ENCODE data around the gene RXFP4. TPM values are rescaled to one million over a fixed set of nuclear protein-coding genes. Genes with fewer than 3 reads are reported as not detected.
"Not testable (repeated sequence)": the region's sequence is repeated elsewhere in the genome, so short reads cannot be mapped to it uniquely, and the experiment has no call there.

Gene RXFP4
- total RNA-seq, 2 donors from 2014 or later = not detected

DNA sequence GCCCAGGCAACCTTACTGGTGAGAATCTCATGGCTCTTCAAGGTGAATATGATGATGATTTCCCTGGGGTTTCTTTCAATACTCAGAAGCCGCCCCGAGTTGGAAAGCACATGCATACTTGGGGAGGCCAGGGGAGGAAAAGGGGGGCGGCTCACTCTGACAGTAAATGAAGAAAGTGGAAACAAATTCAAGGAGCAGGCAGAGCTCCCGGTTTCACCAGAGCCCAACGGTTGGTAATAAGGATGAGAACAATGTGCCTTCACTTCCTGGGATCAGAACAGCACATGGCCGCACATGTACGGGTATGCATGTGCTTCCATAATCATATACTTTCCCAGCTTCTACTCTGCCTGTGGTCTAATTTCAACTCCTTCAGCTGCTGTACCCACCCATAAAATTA is 40.7 kb downstream of the RXFP4 start:
- TF ChIP-seq POLR2AphosphoS5 (IDR thresholded peaks at IDR 0.05) (no peak), POLR2A (IDR thresholded peaks at IDR 0.05) (no peak)
- TF ChIP-seq, protein P1, sequence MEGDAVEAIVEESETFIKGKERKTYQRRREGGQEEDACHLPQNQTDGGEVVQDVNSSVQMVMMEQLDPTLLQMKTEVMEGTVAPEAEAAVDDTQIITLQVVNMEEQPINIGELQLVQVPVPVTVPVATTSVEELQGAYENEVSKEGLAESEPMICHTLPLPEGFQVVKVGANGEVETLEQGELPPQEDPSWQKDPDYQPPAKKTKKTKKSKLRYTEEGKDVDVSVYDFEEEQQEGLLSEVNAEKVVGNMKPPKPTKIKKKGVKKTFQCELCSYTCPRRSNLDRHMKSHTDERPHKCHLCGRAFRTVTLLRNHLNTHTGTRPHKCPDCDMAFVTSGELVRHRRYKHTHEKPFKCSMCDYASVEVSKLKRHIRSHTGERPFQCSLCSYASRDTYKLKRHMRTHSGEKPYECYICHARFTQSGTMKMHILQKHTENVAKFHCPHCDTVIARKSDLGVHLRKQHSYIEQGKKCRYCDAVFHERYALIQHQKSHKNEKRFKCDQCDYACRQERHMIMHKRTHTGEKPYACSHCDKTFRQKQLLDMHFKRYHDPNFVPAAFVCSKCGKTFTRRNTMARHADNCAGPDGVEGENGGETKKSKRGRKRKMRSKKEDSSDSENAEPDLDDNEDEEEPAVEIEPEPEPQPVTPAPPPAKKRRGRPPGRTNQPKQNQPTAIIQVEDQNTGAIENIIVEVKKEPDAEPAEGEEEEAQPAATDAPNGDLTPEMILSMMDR (IDR thresholded peaks at IDR 0.05) = no peak

DNA sequence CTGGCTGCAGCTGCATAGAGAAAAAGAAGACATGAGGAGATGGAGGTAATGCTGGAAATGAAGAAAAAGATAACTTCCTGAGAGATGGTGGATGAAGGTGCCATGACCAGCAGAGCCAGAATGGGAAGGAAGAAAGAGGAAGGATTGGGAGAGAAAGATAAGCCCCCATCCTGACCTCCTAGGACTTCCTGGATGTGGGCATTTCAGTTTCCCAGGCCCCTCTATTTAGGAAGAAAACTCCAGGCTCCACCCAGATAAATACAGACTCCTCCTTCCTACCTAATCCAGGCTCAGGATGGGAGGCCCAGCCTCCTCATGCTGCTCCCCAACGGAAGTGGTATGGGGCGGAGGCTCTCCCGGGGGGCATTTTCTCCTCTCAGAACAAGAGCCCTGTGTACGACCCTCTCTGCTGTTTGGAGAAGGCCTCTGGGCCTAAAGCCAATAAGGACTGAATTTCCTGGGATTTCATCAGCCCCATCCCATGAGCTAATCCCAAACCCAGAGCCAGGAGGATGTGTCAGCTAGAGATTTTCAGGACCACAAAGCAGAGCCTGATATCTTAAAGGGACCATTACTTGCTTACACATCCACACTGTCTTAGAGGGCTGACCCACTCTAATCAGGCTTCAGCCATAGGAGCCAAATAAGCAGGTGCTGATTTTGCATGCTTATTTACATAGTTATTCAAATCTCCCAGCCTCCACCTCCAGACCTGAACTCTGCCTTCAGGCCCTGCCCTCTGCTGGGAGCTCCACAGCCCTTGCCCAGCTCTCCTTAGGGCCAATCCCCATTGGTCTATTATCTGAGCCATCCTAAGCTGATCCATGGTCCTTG is 42.0 kb downstream of the RXFP4 start:
- intact Hi-C loops (cut with DNase I) = no loop called here

More for the DNA sequence above, 40.7 kb downstream of the RXFP4 start:
- Histone ChIP-seq H3K27ac (no peak overlapping the region), H3K27me3 (replicated peaks; ENCODE audit: insufficient read depth) (no peaks in the 10 kb centered on the region), H3K4me1 (replicated peaks) (no peaks in the 10 kb centered on the region), H3K36me3 (no peaks in the 10 kb centered on the region), H3K4me3 (no peak overlapping the region), H3K9me3 (no peaks in the 10 kb centered on the region)
- 74% methylated on average over 7 of the region's 7 CpGs for WGBS
- DNase-seq (ENCODE audit: low spot score) = no peak
- intact Hi-C loops (cut with DNase I) = no loop called here

DNA sequence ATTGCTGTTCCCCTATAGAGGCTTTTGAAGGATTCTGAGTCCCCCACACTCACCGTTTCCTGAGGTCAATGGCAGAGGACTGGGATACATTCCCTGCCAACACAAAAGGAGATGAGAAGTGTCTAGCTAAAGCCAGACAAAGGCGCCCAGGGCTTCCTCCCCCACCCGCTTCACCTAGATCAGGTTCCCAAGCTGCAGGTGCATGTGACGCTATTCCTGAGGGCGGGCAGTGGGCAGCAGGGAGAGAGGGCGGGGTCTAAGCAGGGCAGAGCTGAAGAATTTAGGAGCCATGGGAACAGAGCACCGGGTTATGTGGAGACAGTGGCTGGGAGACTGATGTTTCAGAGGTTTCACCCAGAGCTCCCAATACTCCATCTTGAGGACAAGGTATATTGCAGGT is 42.9 kb downstream of the RXFP4 start:
- no peaks in the 10 kb centered on the region for H3K36me3 ChIP-seq
- H3K9me3 ChIP-seq = no peaks in the 10 kb centered on the region
- DNase-seq (ENCODE audit: low spot score) = no peak
- intact Hi-C loops (cut with DNase I) = no loop called here
- no peaks in the 10 kb centered on the region for H3K4me1 ChIP-seq (replicated peaks)
- TF ChIP-seq POLR2A (IDR thresholded peaks at IDR 0.05) (no peak), POLR2AphosphoS5 (IDR thresholded peaks at IDR 0.05) (no peak)
- TF ChIP-seq, protein P1 (IDR thresholded peaks at IDR 0.05) = no peak
- no peak overlapping the region for H3K4me3 ChIP-seq
- no peak overlapping the region for H3K27ac ChIP-seq
- H3K27me3 ChIP-seq (replicated peaks; ENCODE audit: insufficient read depth) = no peaks in the 10 kb centered on the region
- 51% methylated on average over 7 of the region's 7 CpGs for WGBS

More for the DNA sequence above, 42.0 kb downstream of the RXFP4 start:
- H3K27me3 ChIP-seq (replicated peaks; ENCODE audit: insufficient read depth) = no peaks in the 10 kb centered on the region
- no peak overlapping the region for H3K4me3 ChIP-seq
- 43% methylated on average over 4 of the region's 4 CpGs for WGBS
- no peaks in the 10 kb centered on the region for H3K4me1 ChIP-seq (replicated peaks)
- H3K36me3 ChIP-seq = no peaks in the 10 kb centered on the region
- no peaks in the 10 kb centered on the region for H3K9me3 ChIP-seq
- TF ChIP-seq POLR2AphosphoS5 (IDR thresholded peaks at IDR 0.05) = no peak
- DNase-seq (ENCODE audit: low spot score) = no peak
- H3K27ac ChIP-seq = no peak overlapping the region

DNA sequence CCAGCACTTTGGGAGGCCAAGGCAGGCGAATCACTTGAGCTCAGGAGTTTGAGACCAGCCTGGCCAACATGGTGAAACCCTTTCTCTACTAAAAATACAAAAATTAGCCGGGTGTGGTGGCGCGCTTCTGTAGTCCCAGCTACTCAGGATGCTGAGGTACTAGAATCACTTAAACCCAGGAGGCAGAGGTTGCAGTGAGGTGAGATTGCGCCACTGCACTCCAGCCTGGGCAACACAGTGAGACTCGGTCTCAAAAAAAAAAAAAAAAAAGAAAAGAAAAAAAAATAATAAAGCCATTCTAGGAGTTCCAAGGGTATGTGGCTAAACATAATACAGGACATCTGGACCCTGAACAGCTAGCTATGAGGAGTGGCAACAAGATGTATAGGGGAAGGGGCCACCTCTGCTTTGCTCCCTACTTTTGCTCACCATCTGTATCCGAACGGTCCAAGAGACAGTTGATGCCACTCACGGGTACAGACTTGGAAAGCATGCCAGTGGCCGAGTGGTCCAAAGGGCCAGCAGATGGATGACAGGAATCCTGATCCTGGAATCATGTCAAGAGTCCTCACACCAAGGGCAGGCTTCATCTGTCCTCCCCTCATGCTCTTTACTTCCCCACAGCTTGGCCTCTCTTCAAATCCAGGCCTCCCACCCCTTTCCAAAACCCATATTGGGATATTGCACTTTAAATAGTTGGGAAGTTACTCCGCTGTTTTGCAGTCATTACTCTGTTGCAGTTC is 43.6 kb downstream of the RXFP4 start:
- intact Hi-C loops (cut with DNase I); H3K27me3 ChIP-seq (replicated peaks; ENCODE audit: insufficient read depth): not testable (repeated sequence)
- WGBS = 85% methylated on average over 11 of the region's 11 CpGs

DNA sequence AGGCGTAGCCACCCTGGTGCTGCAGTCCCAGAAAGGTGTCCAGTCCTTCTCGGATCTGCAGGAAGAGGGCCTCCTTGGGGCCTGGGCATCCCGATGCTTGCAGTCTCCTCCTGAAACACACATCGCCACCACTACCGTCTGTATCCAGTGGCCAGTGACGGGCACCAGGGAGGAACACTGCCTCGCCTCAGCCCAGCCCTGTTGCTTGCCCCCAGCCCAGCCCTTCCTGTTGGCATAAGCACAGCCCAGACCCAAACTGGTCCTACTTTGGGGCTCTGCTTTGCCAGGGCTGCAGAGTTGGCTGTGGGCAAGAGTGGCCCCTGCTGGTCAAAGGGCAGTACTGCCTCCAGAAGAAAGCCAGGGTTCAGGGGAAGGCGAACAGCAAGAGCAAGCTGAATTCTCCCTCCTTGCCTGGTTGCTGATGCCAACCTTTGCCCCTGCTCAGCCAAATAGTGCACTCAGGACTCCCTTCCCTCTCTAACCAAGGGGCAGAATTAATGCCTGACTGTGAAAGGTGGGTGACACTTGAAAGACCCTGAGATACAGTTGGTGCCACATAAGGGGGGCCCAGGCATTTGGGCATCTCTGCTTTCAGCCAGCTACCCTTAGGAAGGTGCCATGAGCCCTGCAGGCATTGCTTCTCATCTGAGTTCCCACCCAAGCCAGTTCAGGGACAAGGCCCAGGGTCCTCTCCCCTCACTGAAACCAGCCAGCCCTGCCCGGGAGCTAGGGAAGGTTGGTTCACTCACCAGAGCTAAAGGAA is 48.0 kb downstream of the RXFP4 start:
- peak overlapping the region; percentile 10 to 12 for H3K4me3 ChIP-seq
- TF ChIP-seq POLR2A (IDR thresholded peaks at IDR 0.05) (no peak), POLR2AphosphoS5 (IDR thresholded peaks at IDR 0.05) (peak; percentile 67)
- TF ChIP-seq, protein P1 (IDR thresholded peaks at IDR 0.05) = peak; percentile 92 to 98 (median 94)
- DNase-seq (ENCODE audit: low spot score) = peak; percentile 43
- WGBS = 23% methylated on average over 9 of the region's 9 CpGs
- intact Hi-C loops (cut with DNase I) = loop anchor here (2.0 kb wide), 1 partner anchor 51 kb away; no protein-coding TSS in a partner anchor
- no peak overlapping the region for H3K27ac ChIP-seq
- H3K27me3 ChIP-seq (replicated peaks; ENCODE audit: insufficient read depth) = no peaks in the 10 kb centered on the region
- no peaks in the 10 kb centered on the region for H3K4me1 ChIP-seq (replicated peaks)
- H3K36me3 ChIP-seq = no peaks in the 10 kb centered on the region
- no peaks in the 10 kb centered on the region for H3K9me3 ChIP-seq

More for the DNA sequence above, 43.6 kb downstream of the RXFP4 start:
- H3K4me3 ChIP-seq; DNase-seq (ENCODE audit: low spot score); H3K9me3 ChIP-seq; H3K4me1 ChIP-seq (replicated peaks); H3K36me3 ChIP-seq; H3K27ac ChIP-seq: not testable (repeated sequence)

All from prostate gland (tissue), 2 donors.